ENCODE measurements around the gene DDB1.

- TF ChIP-seq POLR2A (IDR thresholded peaks at IDR 0.05) (no peak), CTCF (IDR thresholded peaks at IDR 0.05) (no peak), POLR2AphosphoS5 (IDR thresholded peaks at IDR 0.05) (no peak)
These were observed 41.8 kb downstream of the DDB1 start for GRCh38 chr11:61290905-61291690.

Measured in breast epithelium (tissue), 3 donors.